Effector memory CD8-positive, alpha-beta T cell (primary cell): ENCODE data around the gene LRRC46.

Experiments
- ATAC-seq: fragments of 150-1000 bp; cut with Tn5 transposase; replicated peaks from 2 replicates; pipeline ENCODE4 v1.10.0; 2021; ENCODE audit warnings: mild to moderate bottlenecking, moderate library complexity
- DNase-seq, 3 experiments: peaks; one replicate each; pipeline ENCODE4 v3.0.0; 2021
- H3K27ac Mint-ChIP-seq, 2 donors: one replicate each; pipeline ENCODE4 v1.8.0; 2022; ENCODE audit warnings: mild to moderate bottlenecking in 2 of 2, mixed read lengths in 2 of 2, moderate library complexity in 2 of 2
- H3K27me3 Mint-ChIP-seq, 2 donors: one replicate each; pipeline ENCODE4 v1.8.0; 2022; ENCODE audit warnings: mixed read lengths in 2 of 2
- H3K36me3 Mint-ChIP-seq: one replicate; pipeline ENCODE4 v1.8.0; 2022; ENCODE audit warnings: mild to moderate bottlenecking, moderate library complexity, mixed read lengths; ENCODE audit not compliant: insufficient read depth
- H3K4me1 Mint-ChIP-seq, 2 donors: one replicate each; pipeline ENCODE4 v1.8.0; 2022; ENCODE audit warnings: low read depth in 2 of 2, mixed read lengths in 2 of 2
- H3K4me3 Mint-ChIP-seq, 2 donors: one replicate each; pipeline ENCODE4 v1.8.0; 2022; ENCODE audit warnings: mild to moderate bottlenecking in 2 of 2, mixed read lengths in 2 of 2, moderate library complexity in 2 of 2
- H3K9me3 Mint-ChIP-seq, 2 donors: one replicate each; pipeline ENCODE4 v1.8.0; 2022; ENCODE audit warnings: mixed read lengths in 2 of 2

LRRC46 gene

DNA sequence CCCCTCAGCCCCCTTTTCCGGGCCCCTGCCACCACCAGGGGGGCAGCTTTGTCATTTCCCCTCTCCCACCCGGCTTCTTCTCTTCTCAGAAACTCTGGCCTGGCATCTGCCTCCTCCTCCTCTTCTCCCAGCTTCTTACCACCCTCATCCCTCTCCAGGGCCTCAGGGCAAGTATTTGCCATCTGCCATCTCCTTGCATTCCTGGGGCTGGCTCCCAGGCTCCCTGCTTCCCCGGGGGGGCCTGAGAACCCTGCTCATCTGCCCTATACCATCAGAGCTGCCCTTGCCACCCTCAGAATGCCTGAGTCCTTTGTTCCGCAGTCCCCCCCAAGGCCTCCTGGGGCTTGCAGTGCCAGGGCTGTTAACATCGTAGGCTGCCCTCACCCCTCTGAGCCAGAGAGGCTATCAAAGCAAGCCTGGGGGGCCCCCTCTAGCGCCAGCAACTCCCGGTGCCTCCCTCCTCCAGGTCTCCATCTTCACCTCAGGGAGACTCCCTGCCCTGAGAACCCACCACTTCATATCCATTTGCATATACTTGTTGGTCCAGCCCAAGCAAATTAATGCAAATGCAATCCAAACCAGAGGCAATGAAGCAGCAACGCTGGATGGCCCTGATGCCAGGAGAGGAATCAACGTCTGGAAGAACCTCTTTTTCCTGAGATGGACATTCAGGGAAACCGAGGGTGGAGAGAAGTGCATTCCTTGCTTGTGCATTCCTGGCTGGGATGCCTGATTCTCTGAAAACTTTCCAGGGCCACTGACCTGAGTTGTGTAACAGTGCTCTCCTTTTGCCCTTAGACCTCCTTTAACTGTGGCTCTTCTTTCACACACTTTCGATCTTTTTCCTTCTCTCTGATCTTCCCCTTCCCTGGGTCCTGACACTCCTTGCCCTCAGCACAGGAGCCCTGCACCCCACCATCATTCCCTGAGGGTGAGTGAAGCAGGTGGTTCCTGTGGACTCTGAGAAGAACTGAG, 43.8 kb downstream of the LRRC46 start:
- Mint-ChIP-seq H3K27ac (no peak overlapping the region), H3K27me3 (peaks cover 71 to 91% of the 10 kb centered on the region in 2 donors), H3K4me1 (peaks cover 0 to 2% of the 10 kb centered on the region in 2 donors), H3K4me3 (no peak overlapping the region), H3K36me3 (peaks cover 6% of the 10 kb centered on the region), H3K9me3 (no peaks in the 10 kb centered on the region)
- no peak for ATAC-seq
- DNase-seq, result no peak

DNA sequence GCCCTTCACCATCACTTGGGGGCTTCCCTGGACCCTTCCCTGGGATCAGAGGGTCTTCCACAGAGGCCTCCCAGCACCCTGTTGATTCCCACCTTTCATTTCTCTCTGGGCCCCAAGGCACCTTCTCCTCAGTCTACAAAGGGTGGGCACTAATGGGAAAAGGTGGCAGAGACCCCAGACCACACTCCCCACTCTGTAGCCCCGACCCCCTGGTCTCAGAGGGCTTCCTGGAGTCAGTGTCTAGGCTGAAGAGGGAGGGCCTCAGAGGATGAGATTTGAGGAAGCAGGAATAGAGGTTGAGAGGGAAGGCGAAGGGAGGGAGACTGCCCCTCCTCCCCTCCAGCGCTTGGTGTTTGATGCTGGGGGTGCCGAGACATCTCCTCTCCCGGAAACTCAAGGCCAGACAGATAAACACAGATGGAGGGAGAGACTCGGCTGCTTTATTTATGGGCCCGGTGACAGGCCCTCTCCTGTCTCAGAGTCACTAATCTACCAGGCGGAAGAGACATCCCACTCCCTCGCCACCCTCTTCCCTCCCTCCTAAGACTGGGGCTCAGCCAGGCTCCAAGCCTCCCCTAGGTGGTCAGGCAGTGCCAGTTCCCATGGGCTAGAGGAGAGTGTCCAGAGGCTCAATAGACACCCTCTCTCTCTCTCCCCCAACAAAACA, 46.0 kb downstream of the LRRC46 start:
- peaks cover 52 to 80% of the 10 kb centered on the region in 2 donors for H3K27me3 Mint-ChIP-seq
- ATAC-seq (no peak), DNase-seq (no peak)
- H3K9me3 Mint-ChIP-seq, result no peaks in the 10 kb centered on the region
- no peak overlapping the region for H3K4me3 Mint-ChIP-seq
- no peak overlapping the region for H3K27ac Mint-ChIP-seq
- H3K36me3 Mint-ChIP-seq, result peaks cover 6% of the 10 kb centered on the region
- H3K4me1 Mint-ChIP-seq, result peaks cover 0 to 2% of the 10 kb centered on the region in 2 donors

DNA sequence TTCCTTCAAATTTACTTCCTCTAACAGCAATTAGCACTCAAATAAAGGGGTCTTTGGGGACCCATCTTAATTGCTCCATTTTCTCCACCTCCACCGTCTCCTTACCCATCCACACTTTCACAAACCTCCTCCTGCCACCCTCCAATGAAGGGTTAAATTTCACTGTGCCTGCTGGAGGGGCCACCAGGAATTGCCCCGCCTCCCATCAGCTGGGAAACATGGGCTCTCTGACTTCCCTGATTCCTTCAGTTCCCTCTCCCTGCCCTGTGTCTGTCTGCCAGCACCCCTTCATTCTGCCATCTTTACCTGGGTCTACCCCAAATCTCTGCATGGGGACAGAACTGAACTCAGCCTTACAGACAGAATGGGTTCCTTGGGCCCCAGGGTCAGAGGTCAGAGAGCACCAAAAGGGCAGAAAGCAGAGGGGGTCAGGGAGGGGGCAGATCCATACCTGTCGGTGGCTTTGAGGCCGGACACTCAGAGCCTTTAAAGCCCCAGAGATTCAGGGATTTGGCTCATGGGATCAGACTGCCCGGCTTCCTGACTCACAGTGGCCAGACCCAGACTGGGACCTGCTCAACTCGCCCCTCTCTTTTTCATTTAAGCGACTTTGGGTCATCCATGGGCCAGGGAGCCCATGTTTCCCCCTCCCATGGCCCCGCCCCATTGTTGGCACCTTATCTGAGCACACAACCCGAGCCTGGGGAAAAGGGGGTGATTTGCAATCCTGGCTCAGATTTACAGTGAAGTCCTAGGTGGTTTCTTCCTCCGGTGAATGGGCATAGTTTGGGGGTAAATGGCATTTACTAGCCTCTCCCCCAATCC, 46.9 kb downstream of the LRRC46 start:
- peaks cover 5 to 6% of the 10 kb centered on the region in 2 donors for H3K4me1 Mint-ChIP-seq
- H3K36me3 Mint-ChIP-seq, result peaks cover 6% of the 10 kb centered on the region
- DNase-seq (no peak), ATAC-seq (no peak)
- no peak overlapping the region for H3K27ac Mint-ChIP-seq
- H3K4me3 Mint-ChIP-seq, result no peak overlapping the region
- no peaks in the 10 kb centered on the region for H3K9me3 Mint-ChIP-seq
- peaks cover 49 to 80% of the 10 kb centered on the region in 2 donors for H3K27me3 Mint-ChIP-seq

- H3K4me3 Mint-ChIP-seq, result no peak overlapping the region
- peaks cover 6% of the 10 kb centered on the region for H3K36me3 Mint-ChIP-seq
- H3K27me3 Mint-ChIP-seq, result peaks cover 44 to 80% of the 10 kb centered on the region in 2 donors
- H3K4me1 Mint-ChIP-seq, result peaks cover 7 to 8% of the 10 kb centered on the region in 2 donors
- no peak overlapping the region for H3K27ac Mint-ChIP-seq
- DNase-seq (no peak), ATAC-seq (no peak)
- no peaks in the 10 kb centered on the region for H3K9me3 Mint-ChIP-seq
These were observed 47.6 kb downstream of the LRRC46 start for GRCh38 chr17:47879028-47879585.

GRCh38 chr17:47879776-47880454, 48.4 kb downstream of the LRRC46 start:
- DNase-seq (no peak), ATAC-seq (no peak)
- Mint-ChIP-seq H3K9me3 (no peaks in the 10 kb centered on the region), H3K36me3 (peaks cover 6% of the 10 kb centered on the region), H3K4me1 (peaks cover 8 to 10% of the 10 kb centered on the region in 2 donors), H3K27ac (no peak overlapping the region), H3K27me3 (peaks cover 36 to 76% of the 10 kb centered on the region in 2 donors), H3K4me3 (no peak overlapping the region)

- Mint-ChIP-seq H3K27ac (no peak overlapping the region), H3K4me3 (peak overlapping the region in 1 of 2 donors; percentile 8), H3K36me3 (peaks cover 6% of the 10 kb centered on the region), H3K27me3 (peaks cover 25 to 59% of the 10 kb centered on the region in 2 donors), H3K9me3 (no peaks in the 10 kb centered on the region), H3K4me1 (peaks cover 8 to 12% of the 10 kb centered on the region in 2 donors)
- ATAC-seq, result no peak
- no peak for DNase-seq
These were observed 50.8 kb downstream of the LRRC46 start for GRCh38 chr17:47882247-47882646.

- Mint-ChIP-seq H3K27me3 (peaks cover 23 to 52% of the 10 kb centered on the region in 2 donors), H3K27ac (peak overlapping the region in 1 of 2 donors; percentile 65), H3K36me3 (peaks cover 6% of the 10 kb centered on the region), H3K9me3 (no peaks in the 10 kb centered on the region), H3K4me1 (peaks cover 8 to 12% of the 10 kb centered on the region in 2 donors), H3K4me3 (no peak overlapping the region)
- DNase-seq (no peak), ATAC-seq (no peak)
These were observed 51.5 kb downstream of the LRRC46 start for GRCh38 chr17:47882695-47883588.

DNA sequence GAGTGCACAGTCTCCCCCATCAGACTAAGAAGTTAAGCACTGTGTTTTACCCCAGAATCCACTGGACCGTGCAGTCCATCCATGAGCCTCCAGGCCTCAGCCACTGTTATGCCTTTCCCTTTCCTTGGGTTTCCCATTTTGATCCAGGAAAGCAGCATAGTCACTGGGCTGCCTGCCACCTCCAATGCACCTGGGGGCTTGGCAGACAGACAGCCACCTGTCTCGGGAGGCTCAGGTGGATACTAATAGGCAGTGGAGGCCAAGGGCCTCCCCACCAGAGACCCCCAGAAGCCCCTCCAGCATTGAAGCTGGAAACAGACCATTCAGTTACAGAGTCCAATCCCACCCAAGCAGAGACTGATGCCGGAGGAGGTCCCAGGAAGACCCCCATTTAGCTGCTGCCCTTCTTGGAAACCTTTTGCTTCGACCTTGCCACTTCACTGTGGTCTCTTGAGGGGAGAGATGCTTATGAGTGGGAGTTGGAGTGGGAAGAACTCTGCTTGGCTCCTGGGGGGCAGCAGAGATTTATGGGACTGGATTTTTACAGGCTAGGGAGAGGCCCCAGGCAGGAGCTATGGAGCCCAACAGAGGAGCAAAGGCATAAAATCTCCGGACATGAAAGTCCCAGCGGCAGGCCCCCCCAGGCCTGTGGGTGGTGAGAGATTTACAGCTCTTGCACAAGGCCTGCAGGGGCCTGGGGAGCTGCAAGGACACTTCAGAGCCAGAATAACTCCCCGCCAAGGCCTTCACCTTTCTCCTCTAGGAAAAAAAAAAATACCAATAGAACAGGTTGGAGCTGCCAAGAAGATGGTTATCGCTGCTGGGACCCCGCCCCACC, 52.3 kb downstream of the LRRC46 start:
- peaks cover 17 to 44% of the 10 kb centered on the region in 2 donors for H3K27me3 Mint-ChIP-seq

GRCh38 chr17:47884427-47884740, 52.9 kb downstream of the LRRC46 start:
- Mint-ChIP-seq H3K9me3 (no peaks in the 10 kb centered on the region), H3K36me3 (peaks cover 2% of the 10 kb centered on the region), H3K27me3 (peaks cover 12 to 38% of the 10 kb centered on the region in 2 donors), H3K4me3 (no peak overlapping the region), H3K27ac (no peak overlapping the region), H3K4me1 (peaks cover 8 to 10% of the 10 kb centered on the region in 2 donors)
- DNase-seq (no peak), ATAC-seq (no peak)

More for the DNA sequence above, 52.3 kb downstream of the LRRC46 start:
- H3K4me1 Mint-ChIP-seq, result peaks cover 8 to 12% of the 10 kb centered on the region in 2 donors
- no peak for ATAC-seq
- DNase-seq, result no peak
- no peaks in the 10 kb centered on the region for H3K9me3 Mint-ChIP-seq
- peak overlapping the region in 1 of 2 donors; percentile 65 for H3K27ac Mint-ChIP-seq
- H3K4me3 Mint-ChIP-seq, result no peak overlapping the region
- peaks cover 6% of the 10 kb centered on the region for H3K36me3 Mint-ChIP-seq

DNA sequence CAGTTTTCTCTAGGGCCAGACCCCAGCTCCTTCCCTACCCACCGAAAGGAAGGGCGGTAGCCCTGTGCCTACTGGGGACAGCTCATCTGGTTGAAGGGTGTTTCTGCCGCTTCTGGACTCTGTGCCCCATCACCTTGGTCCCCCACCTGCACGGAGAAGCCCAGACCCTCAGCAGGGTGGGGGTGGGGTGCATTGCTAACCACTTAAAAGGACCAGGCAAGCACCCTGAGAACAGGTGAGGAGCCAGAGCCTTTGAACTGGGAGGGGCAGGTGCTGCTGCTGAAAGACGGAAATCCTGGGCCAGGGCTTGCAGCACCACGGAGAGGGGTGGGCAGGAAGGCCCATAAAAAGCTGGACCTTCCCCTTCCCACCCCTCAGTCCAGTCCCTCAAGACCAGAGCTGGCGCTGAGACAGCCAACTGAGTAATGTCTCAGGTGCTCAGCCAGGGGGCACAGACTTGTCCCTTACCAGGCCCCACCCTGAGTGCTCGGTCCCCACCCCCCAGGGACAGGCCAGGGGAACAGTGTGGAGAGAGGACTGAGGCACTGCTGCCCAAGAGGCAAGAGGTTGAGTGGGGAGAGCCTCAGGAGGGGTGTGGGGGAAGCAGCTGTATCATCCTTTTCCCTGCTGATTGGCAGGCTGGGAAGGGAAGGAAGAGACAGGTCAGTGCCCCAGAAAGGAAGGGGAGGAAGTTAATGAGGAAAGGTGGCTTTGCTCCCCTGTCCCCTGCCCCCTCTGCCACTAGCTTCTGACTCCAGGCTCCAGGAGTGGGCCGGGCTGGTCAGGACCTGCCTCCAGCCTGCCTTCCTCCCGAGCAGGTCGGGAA, 53.6 kb downstream of the LRRC46 start:
- DNase-seq (no peak), ATAC-seq (no peak)
- H3K27ac Mint-ChIP-seq, result no peak overlapping the region
- H3K27me3 Mint-ChIP-seq, result peaks cover 10 to 33% of the 10 kb centered on the region in 2 donors
- no peaks in the 10 kb centered on the region for H3K9me3 Mint-ChIP-seq
- no peaks in the 10 kb centered on the region for H3K36me3 Mint-ChIP-seq
- no peak overlapping the region for H3K4me3 Mint-ChIP-seq
- H3K4me1 Mint-ChIP-seq, result peaks cover 8 to 12% of the 10 kb centered on the region in 2 donors
